Breast epithelium (tissue), 3 donors: ENCODE results near the gene PLXNB2.

Experiments used
- POLR2A ChIP-seq: fragments of 450-650 bp; IDR thresholded peaks from one replicate; pipeline ENCODE4 v1.6.1; 2016; ENCODE audit warnings: antibody characterized with exemption, mild to moderate bottlenecking, moderate library complexity
- POLR2AphosphoS5 ChIP-seq, 3 donors: sonication (generic); formaldehyde crosslinking; IDR thresholded peaks; one replicate each; pipeline ENCODE4 v1.6.1; 2017; ENCODE audit warnings: antibody characterized with exemption in 3 of 3
- TF ChIP-seq, protein P1 (sequence below), 3 donors: fragments of 450-650 bp; IDR thresholded peaks; one replicate each; pipeline ENCODE4 v1.5.1; 2016 to 2017; ENCODE audit warnings: antibody characterized with exemption in 3 of 3, mild to moderate bottlenecking in 3 of 3, moderate library complexity in 3 of 3

GRCh38 chr22:50285568-50286229 is 21.7 kb downstream of the PLXNB2 start:
- TF ChIP-seq POLR2A (no peak), POLR2AphosphoS5 (IDR thresholded peaks at IDR 0.05) (no peak)
- TF ChIP-seq, protein P1, sequence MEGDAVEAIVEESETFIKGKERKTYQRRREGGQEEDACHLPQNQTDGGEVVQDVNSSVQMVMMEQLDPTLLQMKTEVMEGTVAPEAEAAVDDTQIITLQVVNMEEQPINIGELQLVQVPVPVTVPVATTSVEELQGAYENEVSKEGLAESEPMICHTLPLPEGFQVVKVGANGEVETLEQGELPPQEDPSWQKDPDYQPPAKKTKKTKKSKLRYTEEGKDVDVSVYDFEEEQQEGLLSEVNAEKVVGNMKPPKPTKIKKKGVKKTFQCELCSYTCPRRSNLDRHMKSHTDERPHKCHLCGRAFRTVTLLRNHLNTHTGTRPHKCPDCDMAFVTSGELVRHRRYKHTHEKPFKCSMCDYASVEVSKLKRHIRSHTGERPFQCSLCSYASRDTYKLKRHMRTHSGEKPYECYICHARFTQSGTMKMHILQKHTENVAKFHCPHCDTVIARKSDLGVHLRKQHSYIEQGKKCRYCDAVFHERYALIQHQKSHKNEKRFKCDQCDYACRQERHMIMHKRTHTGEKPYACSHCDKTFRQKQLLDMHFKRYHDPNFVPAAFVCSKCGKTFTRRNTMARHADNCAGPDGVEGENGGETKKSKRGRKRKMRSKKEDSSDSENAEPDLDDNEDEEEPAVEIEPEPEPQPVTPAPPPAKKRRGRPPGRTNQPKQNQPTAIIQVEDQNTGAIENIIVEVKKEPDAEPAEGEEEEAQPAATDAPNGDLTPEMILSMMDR (IDR thresholded peaks at IDR 0.05) = no peak
